GM12878 (cell line): ENCODE measurements around the gene ZFP90. TPM values are rescaled to one million over a fixed set of nuclear protein-coding genes. Genes with fewer than 3 reads are reported as not detected.

Experiments
- ATAC-seq: fragments of 200-7000 bp; cut with Tn5 transposase; 3 replicates; pipeline ENCODE4 v1.9.1; 2020; ENCODE audit warnings: mild to moderate bottlenecking, moderate library complexity
- BruUV-seq: library from RNA; stranded (reverse); fragments of 400-500 nt; replicated peaks from 2 replicates; lab custom pipeline; 2021; lab: Mats Ljungman, UMichigan
- CTCF ChIA-PET: fragments of 300-600 bp; sonication (Branson Sonifier 250); formaldehyde crosslinking; extraction: SDS; loops from one replicate; lab custom pipeline; 2021; ENCODE audit warnings: inconsistent platforms; lab: Yijun Ruan, JAX
- POLR2A ChIA-PET: fragments of 350-600 bp; formaldehyde crosslinking; extraction: SDS; loops from one replicate; lab custom pipeline; 2021; ENCODE audit warnings: inconsistent platforms; lab: Charles Lee
- RAD21 ChIA-PET: fragments of 300-600 bp; sonication (Branson Sonifier 250); formaldehyde crosslinking; loops from one replicate; lab custom pipeline; 2023; ENCODE audit warnings: antibody characterized with exemption; ENCODE audit not compliant: unreplicated experiment; lab: Charles Lee
- SMC1A ChIA-PET: fragments of 300-600 bp; sonication (Branson Sonifier 250); formaldehyde crosslinking; loops from one replicate; lab custom pipeline; 2023; ENCODE audit not compliant: unreplicated experiment, uncharacterized antibody; lab: Charles Lee
- DNase-seq: peaks from one replicate; pipeline ENCODE4 v3.0.0-alpha.2; 2011; ENCODE audit warnings: low read depth, low spot score
- FAIRE-seq: peaks from 3 replicates; lab custom pipeline; 2011; peaks lifted over from hg19 to GRCh38; lab: Jason Lieb, UNC
- H2AFZ ChIP-seq: 2 replicates; pipeline ENCODE4 v1.6.0; 2011; ENCODE audit warnings: low read depth, low read length, control low read depth; ENCODE audit not compliant: control insufficient read depth
- H3K27ac ChIP-seq: 2 replicates; pipeline ENCODE4 v1.5.1; 2011; ENCODE audit warnings: control low read depth; ENCODE audit not compliant: control insufficient read depth, insufficient read depth
- H3K27me3 ChIP-seq, 2 experiments: replicated peaks in 1 of 2; 2 replicates each; pipeline versions ENCODE4 v1.6.0 to v1.6.1; 2011; ENCODE audit warnings: low read length in 1 of 2; ENCODE audit not compliant: control insufficient read depth in 2 of 2, insufficient read depth in 2 of 2
- H3K36me3 ChIP-seq, 2 experiments: 2 replicates each; pipeline ENCODE4 v1.5.1; 2011; ENCODE audit warnings: low read length in 1 of 2; ENCODE audit not compliant: control insufficient read depth in 2 of 2, insufficient read depth in 2 of 2
- H3K4me1 ChIP-seq: 2 replicates; pipeline ENCODE4 v1.6.1; 2011; ENCODE audit warnings: mild to moderate bottlenecking, low read length, moderate library complexity, mixed read lengths; ENCODE audit not compliant: control insufficient read depth, insufficient read depth
- H3K4me2 ChIP-seq: 2 replicates; pipeline ENCODE4 v1.6.0; 2011; ENCODE audit warnings: control low read depth; ENCODE audit not compliant: control insufficient read depth, insufficient read depth
- H3K4me3 ChIP-seq: fragments of 200-600 bp; sonication (generic); 2 replicates; pipeline ENCODE4 v1.5.1; 2016
- H3K79me2 ChIP-seq: 2 replicates; pipeline ENCODE4 v1.6.0; 2011; ENCODE audit warnings: low read length; ENCODE audit not compliant: control insufficient read depth, insufficient read depth
- H3K9ac ChIP-seq: 2 replicates; pipeline ENCODE4 v1.8.0; 2011; ENCODE audit warnings: low read length, control low read depth, mixed read lengths; ENCODE audit not compliant: control insufficient read depth, insufficient read depth
- H3K9me3 ChIP-seq: replicated peaks from 3 replicates; pipeline ENCODE4 v1.5.1; 2011; ENCODE audit warnings: mild to moderate bottlenecking, low read length; ENCODE audit not compliant: control insufficient read depth, insufficient read depth
- H4K20me1 ChIP-seq: 2 replicates; pipeline ENCODE4 v1.6.0; 2011; ENCODE audit not compliant: control insufficient read depth, insufficient read depth
- CEBPB ChIP-seq, 2 experiments: fragments of 150-350 bp in 1 of 2; IDR thresholded peaks; 2 replicates each; pipeline ENCODE4 v1.6.1; 2012 to 2014; ENCODE audit warnings: low read depth in 2 of 2, low read length in 2 of 2, borderline replicate concordance in 1 of 2, inconsistent platforms in 1 of 2
- CHD4 ChIP-seq: fragments of 200-600 bp; sonication (generic); IDR thresholded peaks from 2 replicates; pipeline ENCODE4 v1.6.1; 2016; ENCODE audit warnings: mild to moderate bottlenecking
- EP300 ChIP-seq, 2 experiments: fragments of 150-350 bp in 1 of 2; IDR thresholded peaks; 2 replicates each; pipeline ENCODE4 v1.6.1; 2011 to 2012; ENCODE audit warnings: low read depth in 2 of 2, low read length in 2 of 2, borderline replicate concordance in 1 of 2, improper control_type of control experiment in 1 of 2, inconsistent platforms in 1 of 2; ENCODE audit not compliant: control insufficient read depth in 1 of 2
- IKZF2 ChIP-seq, 2 experiments: fragments of 450-650 bp; IDR thresholded peaks; 2 replicates each; pipeline ENCODE4 v1.6.1; 2017; ENCODE audit warnings: mild to moderate bottlenecking in 2 of 2, moderate library complexity in 2 of 2
- KLF5 ChIP-seq: fragments of 450-650 bp; IDR thresholded peaks from 2 replicates; pipeline ENCODE4 v1.6.1; 2014; ENCODE audit warnings: mild to moderate bottlenecking; ENCODE audit not compliant: partially characterized antibody
- MYB ChIP-seq: fragments of 150-350 bp; IDR thresholded peaks from 2 replicates; pipeline ENCODE4 v1.6.1; 2014; ENCODE audit warnings: mild to moderate bottlenecking, low read depth, low read length, borderline replicate concordance
- NKRF ChIP-seq: fragments of 450-650 bp; conservative IDR thresholded peaks from 2 replicates; pipeline ENCODE4 v1.6.1; 2017; ENCODE audit warnings: mild to moderate bottlenecking, moderate library complexity
- NR2F1 ChIP-seq: fragments of 450-650 bp; conservative IDR thresholded peaks from 2 replicates; pipeline ENCODE4 v1.6.1; 2017; ENCODE audit warnings: mild to moderate bottlenecking
- PKNOX1 ChIP-seq: fragments of 450-650 bp; IDR thresholded peaks from 2 replicates; pipeline ENCODE4 v1.6.1; 2016; ENCODE audit warnings: mild to moderate bottlenecking
- SIX5 ChIP-seq: IDR thresholded peaks from 2 replicates; pipeline ENCODE4 v1.6.1; 2011; ENCODE audit warnings: mild to moderate bottlenecking, low read depth, low read length, moderate library complexity; ENCODE audit not compliant: severe bottlenecking
- SRF ChIP-seq, 2 experiments: IDR thresholded peaks; 2 replicates each; pipeline ENCODE4 v1.6.1; 2011; ENCODE audit warnings: low read depth in 2 of 2, low read length in 2 of 2, mild to moderate bottlenecking in 1 of 2, moderate library complexity in 1 of 2
- TARDBP ChIP-seq: IDR thresholded peaks from 2 replicates; pipeline ENCODE4 v1.6.1; 2016; ENCODE audit warnings: borderline replicate concordance
- ZBED1 ChIP-seq: IDR thresholded peaks from 2 replicates; pipeline ENCODE4 v1.6.1; 2016; ENCODE audit warnings: borderline replicate concordance
- ZNF384 ChIP-seq: IDR thresholded peaks from 2 replicates; pipeline ENCODE4 v1.6.1; 2012; ENCODE audit warnings: low read depth, mild to moderate bottlenecking, low read length, improper control_type of control experiment, borderline replicate concordance
- WGBS: methylation state at CpG from one replicate; pipeline ENCODE4 v1.1.6; 2016; ENCODE audit warnings: low lambda C conversion rate; ENCODE audit not compliant: insufficient replicate concordance, insufficient coverage; ENCODE audit errors: missing lambda C conversion rate; 5-methylcytosine and 5-hydroxymethylcytosine counted together
- in situ Hi-C: fragments of 300-500 bp; cut with MboI; formaldehyde crosslinking; loops from 9 replicates; pipeline ENCODE4 v1.14.3; 2018; ENCODE audit warnings: mixed read lengths
- intact Hi-C: fragments of 100-400 bp; cut with micrococcal nuclease; formaldehyde crosslinking; loops from one replicate; pipeline ENCODE4 v1.14.2; 2022; ENCODE audit not compliant: unreplicated experiment
- polyA plus RNA-seq, 11 experiments: library from polyadenylated mRNA; depleted of rRNA in 4 of 11; unstranded in 6 of 11; stranded (reverse) in 5 of 11; fragments of >200 nt; fragmentation: Nextera tagmentation in 4 of 11; fragmentation: Illumina TruSeq in 1 of 11; extraction: Ambion mirVana in 4 of 11; extraction: Trizol in 1 of 11; gene quantifications; 1 replicate in 1 of 11; 2 replicates in 10 of 11; pipeline versions ENCODE4 v1.2.1 to v1.2.3, GENCODE V29; 2011 to 2016; ENCODE audit warnings: inconsistent platforms in 2 of 11, missing spikeins in 2 of 11, low read depth in 1 of 11
- total RNA-seq, 4 experiments: library from RNA; depleted of rRNA in 3 of 4; stranded (reverse); fragments of >200 nt in 3 of 4; fragmentation: Illumina TruSeq in 1 of 4; extraction: Trizol in 1 of 4; gene quantifications; 2 replicates each; pipeline versions ENCODE4 v1.2.1 to v1.2.3, GENCODE V29; 2013 to 2021
- TF ChIP-seq, protein P1 (sequence below): IDR thresholded peaks from 2 replicates; pipeline ENCODE4 v1.6.1; 2012; ENCODE audit warnings: low read depth, low read length, improper control_type of control experiment
- TF ChIP-seq, protein P2 (sequence below): fragments of 450-650 bp; formaldehyde crosslinking; IDR thresholded peaks from 2 replicates; pipeline ENCODE4 v1.4.0; 2020; ENCODE audit warnings: mild to moderate bottlenecking, moderate library complexity

The ZFP90 gene
- total and polyA plus RNA-seq, 10 of the 15 experiments (the other 5 are each of a cell fraction or from before 2014, with no cell fraction given), result 3.3 to 20.0 (median 15.4) TPM

DNA sequence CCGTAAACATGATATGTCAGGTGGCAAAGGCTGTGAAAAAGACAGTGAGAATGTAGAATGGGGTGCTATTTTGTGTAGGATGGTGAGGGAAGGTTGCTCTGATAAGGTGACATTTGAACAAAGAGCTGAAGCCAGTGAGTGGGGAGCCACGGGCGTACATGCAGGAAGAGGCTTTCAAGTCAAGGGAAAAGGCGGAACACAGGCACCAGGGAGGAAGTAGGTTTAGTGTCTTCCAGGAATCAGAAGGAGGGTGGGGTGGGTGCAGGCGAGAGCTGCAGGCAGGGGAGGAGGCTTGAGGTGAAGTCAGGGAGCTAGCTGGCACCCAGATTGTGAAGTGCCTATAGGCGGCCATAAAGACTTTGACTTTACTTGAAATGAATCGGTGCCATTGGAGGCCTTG is 14.1 kb downstream of the ZFP90 start:
- in situ Hi-C loops (no loop called here), intact Hi-C loops (no loop called here)
- DNase-seq (no peak), ATAC-seq (no peak), FAIRE-seq (no peak)
- no TSS peak for BruUV-seq
- CTCF ChIA-PET, result no interaction called here
- H3K4me2 ChIP-seq, result no peak overlapping the region
- H3K36me3 ChIP-seq, result peaks cover 0 to 2% of the 10 kb centered on the region in 2 experiments; a peak in 1 of 4 replicates
- H3K9ac ChIP-seq, result no peak overlapping the region
- H3K79me2 ChIP-seq, result no peaks in the 10 kb centered on the region
- no peaks in the 10 kb centered on the region for H3K4me1 ChIP-seq
- no peaks in the 10 kb centered on the region for H4K20me1 ChIP-seq
- SMC1A ChIA-PET, result no interaction called here
- H3K4me3 ChIP-seq, result no peak overlapping the region
- no peaks in the 10 kb centered on the region for H3K27me3 ChIP-seq
- no peak for TF ChIP-seq KLF5
- TF ChIP-seq SIX5, result no peak
- no peak for TF ChIP-seq PKNOX1
- no peak for TF ChIP-seq SRF (IDR thresholded peaks at IDR 0.05; ENCODE audit: low read depth in 2 of 2, low read length in 2 of 2)
- TF ChIP-seq EP300 (IDR thresholded peaks at IDR 0.05; ENCODE audit: borderline replicate concordance in 1 of 2, control insufficient read depth in 1 of 2, low read depth in 2 of 2, low read length in 2 of 2), result no peak
- no peak for TF ChIP-seq CHD4
- TF ChIP-seq, protein P1, sequence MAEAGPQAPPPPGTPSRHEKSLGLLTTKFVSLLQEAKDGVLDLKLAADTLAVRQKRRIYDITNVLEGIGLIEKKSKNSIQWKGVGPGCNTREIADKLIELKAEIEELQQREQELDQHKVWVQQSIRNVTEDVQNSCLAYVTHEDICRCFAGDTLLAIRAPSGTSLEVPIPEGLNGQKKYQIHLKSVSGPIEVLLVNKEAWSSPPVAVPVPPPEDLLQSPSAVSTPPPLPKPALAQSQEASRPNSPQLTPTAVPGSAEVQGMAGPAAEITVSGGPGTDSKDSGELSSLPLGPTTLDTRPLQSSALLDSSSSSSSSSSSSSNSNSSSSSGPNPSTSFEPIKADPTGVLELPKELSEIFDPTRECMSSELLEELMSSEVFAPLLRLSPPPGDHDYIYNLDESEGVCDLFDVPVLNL, result no peak
- TF ChIP-seq TARDBP, result no peak
- no peak for TF ChIP-seq ZNF384
- TF ChIP-seq MYB, result no peak
- no peak for TF ChIP-seq CEBPB (IDR thresholded peaks at IDR 0.05; ENCODE audit: borderline replicate concordance in 1 of 2, low read depth in 2 of 2, low read length in 2 of 2)
- TF ChIP-seq, protein P2, sequence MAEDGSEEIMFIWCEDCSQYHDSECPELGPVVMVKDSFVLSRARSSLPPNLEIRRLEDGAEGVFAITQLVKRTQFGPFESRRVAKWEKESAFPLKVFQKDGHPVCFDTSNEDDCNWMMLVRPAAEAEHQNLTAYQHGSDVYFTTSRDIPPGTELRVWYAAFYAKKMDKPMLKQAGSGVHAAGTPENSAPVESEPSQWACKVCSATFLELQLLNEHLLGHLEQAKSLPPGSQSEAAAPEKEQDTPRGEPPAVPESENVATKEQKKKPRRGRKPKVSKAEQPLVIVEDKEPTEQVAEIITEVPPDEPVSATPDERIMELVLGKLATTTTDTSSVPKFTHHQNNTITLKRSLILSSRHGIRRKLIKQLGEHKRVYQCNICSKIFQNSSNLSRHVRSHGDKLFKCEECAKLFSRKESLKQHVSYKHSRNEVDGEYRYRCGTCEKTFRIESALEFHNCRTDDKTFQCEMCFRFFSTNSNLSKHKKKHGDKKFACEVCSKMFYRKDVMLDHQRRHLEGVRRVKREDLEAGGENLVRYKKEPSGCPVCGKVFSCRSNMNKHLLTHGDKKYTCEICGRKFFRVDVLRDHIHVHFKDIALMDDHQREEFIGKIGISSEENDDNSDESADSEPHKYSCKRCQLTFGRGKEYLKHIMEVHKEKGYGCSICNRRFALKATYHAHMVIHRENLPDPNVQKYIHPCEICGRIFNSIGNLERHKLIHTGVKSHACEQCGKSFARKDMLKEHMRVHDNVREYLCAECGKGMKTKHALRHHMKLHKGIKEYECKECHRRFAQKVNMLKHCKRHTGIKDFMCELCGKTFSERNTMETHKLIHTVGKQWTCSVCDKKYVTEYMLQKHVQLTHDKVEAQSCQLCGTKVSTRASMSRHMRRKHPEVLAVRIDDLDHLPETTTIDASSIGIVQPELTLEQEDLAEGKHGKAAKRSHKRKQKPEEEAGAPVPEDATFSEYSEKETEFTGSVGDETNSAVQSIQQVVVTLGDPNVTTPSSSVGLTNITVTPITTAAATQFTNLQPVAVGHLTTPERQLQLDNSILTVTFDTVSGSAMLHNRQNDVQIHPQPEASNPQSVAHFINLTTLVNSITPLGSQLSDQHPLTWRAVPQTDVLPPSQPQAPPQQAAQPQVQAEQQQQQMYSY, result no peak
- TF ChIP-seq NR2F1, result no peak
- TF ChIP-seq IKZF2 (IDR thresholded peaks at IDR 0.05), result no peak
- TF ChIP-seq ZBED1, result no peak
- no peak for TF ChIP-seq NKRF
- WGBS, result 97% methylated on average over 7 of the region's 7 CpGs
- H3K27ac ChIP-seq, result no peak overlapping the region
- no peak overlapping the region for H2AFZ ChIP-seq
- POLR2A ChIA-PET, result no interaction called here
- peaks cover 47% of the 10 kb centered on the region for H3K9me3 ChIP-seq
- RAD21 ChIA-PET, result no interaction called here
